ENCODE results near the gene SMS. TPM values are rescaled to one million over a fixed set of nuclear protein-coding genes. Genes with fewer than 3 reads are reported as not detected.
"Not testable (repeated sequence)": the region's sequence is repeated elsewhere in the genome, so short reads cannot be mapped to it uniquely, and the experiment has no call there.

The SMS gene
- total RNA-seq, 1 donor from 2014 or later: 66.3 TPM

DNA sequence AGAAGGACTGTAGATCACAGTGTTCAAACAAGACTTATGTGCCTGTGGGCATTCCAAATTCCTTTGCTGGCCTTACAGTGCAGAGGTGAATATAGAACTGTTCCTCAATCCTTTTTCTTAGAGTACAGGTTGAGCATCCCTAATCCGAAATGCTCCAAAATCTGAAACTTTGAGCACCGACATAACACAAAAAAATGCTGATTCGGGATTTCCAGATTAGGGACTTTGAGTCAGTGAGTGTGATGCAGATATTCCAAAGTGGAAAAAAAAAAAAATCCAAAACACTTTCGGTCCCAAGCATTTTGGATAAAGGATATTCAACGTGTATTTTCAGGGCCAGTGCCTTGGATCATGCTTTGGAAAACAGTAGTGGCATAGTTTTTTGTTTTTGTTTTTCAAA lies 9.2 kb downstream of the SMS start:
- intact Hi-C loops (cut with micrococcal nuclease): no loop called here
- ChIA-PET POLR2A (interaction anchor here (0.7 kb wide), 1 partner anchor 23 kb away, joined by 4 read pairs; no protein-coding TSS in a partner anchor), CTCF (no interaction called here)
- ATAC-seq (ENCODE audit: low read depth): no peak
- no peaks in the 10 kb centered on the region for H3K9me3 Mint-ChIP-seq
- DNase-seq: no peak
- H3K27ac Mint-ChIP-seq: no peak overlapping the region
- TF ChIP-seq, protein P1, sequence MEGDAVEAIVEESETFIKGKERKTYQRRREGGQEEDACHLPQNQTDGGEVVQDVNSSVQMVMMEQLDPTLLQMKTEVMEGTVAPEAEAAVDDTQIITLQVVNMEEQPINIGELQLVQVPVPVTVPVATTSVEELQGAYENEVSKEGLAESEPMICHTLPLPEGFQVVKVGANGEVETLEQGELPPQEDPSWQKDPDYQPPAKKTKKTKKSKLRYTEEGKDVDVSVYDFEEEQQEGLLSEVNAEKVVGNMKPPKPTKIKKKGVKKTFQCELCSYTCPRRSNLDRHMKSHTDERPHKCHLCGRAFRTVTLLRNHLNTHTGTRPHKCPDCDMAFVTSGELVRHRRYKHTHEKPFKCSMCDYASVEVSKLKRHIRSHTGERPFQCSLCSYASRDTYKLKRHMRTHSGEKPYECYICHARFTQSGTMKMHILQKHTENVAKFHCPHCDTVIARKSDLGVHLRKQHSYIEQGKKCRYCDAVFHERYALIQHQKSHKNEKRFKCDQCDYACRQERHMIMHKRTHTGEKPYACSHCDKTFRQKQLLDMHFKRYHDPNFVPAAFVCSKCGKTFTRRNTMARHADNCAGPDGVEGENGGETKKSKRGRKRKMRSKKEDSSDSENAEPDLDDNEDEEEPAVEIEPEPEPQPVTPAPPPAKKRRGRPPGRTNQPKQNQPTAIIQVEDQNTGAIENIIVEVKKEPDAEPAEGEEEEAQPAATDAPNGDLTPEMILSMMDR (IDR thresholded peaks at IDR 0.05): no peak
- H3K4me3 Mint-ChIP-seq: no peak overlapping the region
- peaks cover 23% of the 10 kb centered on the region for H3K4me1 Mint-ChIP-seq
- H3K27me3 Mint-ChIP-seq: no peaks in the 10 kb centered on the region
- peaks cover 5% of the 10 kb centered on the region for H3K36me3 Mint-ChIP-seq (ENCODE audit: low read depth)

- H3K4me3 Mint-ChIP-seq; H3K36me3 Mint-ChIP-seq (ENCODE audit: low read depth); H3K9me3 Mint-ChIP-seq; POLR2A ChIA-PET; ATAC-seq (ENCODE audit: low read depth); intact Hi-C loops (cut with micrococcal nuclease); H3K27me3 Mint-ChIP-seq; H3K27ac Mint-ChIP-seq; DNase-seq: not testable (repeated sequence)
- CTCF ChIA-PET: interaction anchor here (0.6 kb wide), 1 partner anchor 35 kb away, joined by 3 read pairs; no protein-coding TSS in a partner anchor
- H3K4me1 Mint-ChIP-seq: peaks cover 29% of the 10 kb centered on the region
These were observed 10.0 kb downstream of the SMS start for GRCh38 chrX:21950557-21950956.

GRCh38 chrX:21952624-21953023 lies 12.1 kb downstream of the SMS start:
- peaks cover 21% of the 10 kb centered on the region for H3K4me1 Mint-ChIP-seq
- H3K4me3 Mint-ChIP-seq: no peak overlapping the region
- no peak for ATAC-seq (ENCODE audit: low read depth)
- ChIA-PET POLR2A (interaction anchor here (1.1 kb wide), 1 partner anchor 113 kb away, joined by 3 read pairs; the partner anchor contains the start of gene MBTPS2), CTCF (no interaction called here)
- intact Hi-C loops (cut with micrococcal nuclease): no loop called here
- H3K27ac Mint-ChIP-seq: no peak overlapping the region
- H3K27me3 Mint-ChIP-seq: no peaks in the 10 kb centered on the region
- TF ChIP-seq, protein P1 (IDR thresholded peaks at IDR 0.05): no peak
- no peaks in the 10 kb centered on the region for H3K9me3 Mint-ChIP-seq
- H3K36me3 Mint-ChIP-seq (ENCODE audit: low read depth): peaks cover 5% of the 10 kb centered on the region
- no peak for DNase-seq

DNA sequence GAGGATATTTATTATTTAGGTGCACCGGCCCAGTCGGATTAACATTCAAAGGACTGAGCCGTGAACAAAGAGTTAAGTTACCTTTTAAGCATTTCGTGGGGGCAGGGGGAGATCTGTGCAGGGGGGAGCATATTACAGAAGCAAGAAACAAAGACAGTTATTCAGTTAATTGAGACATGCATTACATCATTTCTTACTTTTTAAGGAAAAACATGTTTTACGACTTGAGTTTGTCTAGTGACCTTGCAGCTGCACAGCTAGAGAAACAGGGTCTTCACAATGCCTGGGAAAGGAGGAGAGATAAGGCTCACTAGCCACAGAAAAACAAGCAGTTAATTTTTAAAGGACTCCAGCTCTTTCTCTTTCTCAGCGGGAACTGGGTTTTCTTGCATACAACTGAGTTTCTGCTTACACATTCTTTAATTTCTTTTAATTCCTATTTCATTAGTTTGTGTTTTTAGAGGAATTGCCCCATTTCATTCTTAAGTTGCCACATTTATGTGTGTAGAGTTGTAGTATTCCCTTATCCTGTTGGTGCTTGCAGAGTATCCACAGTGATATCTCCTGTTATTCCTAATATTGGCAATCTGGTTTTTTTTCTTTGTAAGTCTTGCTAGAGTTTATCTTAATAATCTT lies 12.8 kb downstream of the SMS start:
- H3K27ac Mint-ChIP-seq; H3K36me3 Mint-ChIP-seq (ENCODE audit: low read depth); ATAC-seq (ENCODE audit: low read depth); H3K27me3 Mint-ChIP-seq; H3K9me3 Mint-ChIP-seq; DNase-seq; CTCF ChIA-PET; H3K4me3 Mint-ChIP-seq; intact Hi-C loops (cut with micrococcal nuclease): not testable (repeated sequence)
- peaks cover 18% of the 10 kb centered on the region for H3K4me1 Mint-ChIP-seq
- POLR2A ChIA-PET: interaction anchor here (0.5 to 1.1 kb wide), 2 partner anchors 10 to 114 kb away, joined by 3 to 4 read pairs; partner anchors contain the start of gene MBTPS2

- intact Hi-C loops (cut with micrococcal nuclease): no loop called here
- no peaks in the 10 kb centered on the region for H3K9me3 Mint-ChIP-seq
- no peak for DNase-seq
- ChIA-PET CTCF (no interaction called here), POLR2A (no interaction called here)
- H3K27me3 Mint-ChIP-seq: no peaks in the 10 kb centered on the region
- H3K4me1 Mint-ChIP-seq: peaks cover 28% of the 10 kb centered on the region
- no peak overlapping the region for H3K27ac Mint-ChIP-seq
- no peak overlapping the region for H3K4me3 Mint-ChIP-seq
- peaks cover 3% of the 10 kb centered on the region for H3K36me3 Mint-ChIP-seq (ENCODE audit: low read depth)
- TF ChIP-seq, protein P1 (IDR thresholded peaks at IDR 0.05): no peak
- ATAC-seq (ENCODE audit: low read depth): no peak
These were observed 15.1 kb downstream of the SMS start for GRCh38 chrX:21955403-21956189.

GRCh38 chrX:21956783-21957182 lies 16.3 kb downstream of the SMS start:
- POLR2A ChIA-PET: no interaction called here
- intact Hi-C loops (cut with micrococcal nuclease): no loop called here
- H3K36me3 Mint-ChIP-seq (ENCODE audit: low read depth): peaks cover 3% of the 10 kb centered on the region
- ATAC-seq (ENCODE audit: low read depth) (no peak), DNase-seq (no peak)
- TF ChIP-seq, protein P1 (IDR thresholded peaks at IDR 0.05): no peak
- no peaks in the 10 kb centered on the region for H3K27me3 Mint-ChIP-seq
- CTCF ChIA-PET: no interaction called here
- H3K4me1 Mint-ChIP-seq: peaks cover 37% of the 10 kb centered on the region
- H3K4me3 Mint-ChIP-seq: no peak overlapping the region
- no peaks in the 10 kb centered on the region for H3K9me3 Mint-ChIP-seq
- H3K27ac Mint-ChIP-seq: no peak overlapping the region

All from activated B cell treated with CpG ODN at 0.5 μM for 24 hours (primary cell).